CD14-positive monocyte (primary cell): ENCODE measurements around the gene CCDC3. TPM values are rescaled to one million over a fixed set of nuclear protein-coding genes. Genes with fewer than 3 reads are reported as not detected.

Experiments
- DNase-seq, 3 donors: peaks; one replicate each; pipeline ENCODE4 v3.0.0-alpha.2; 2011 to 2022
- H2AFZ ChIP-seq: 2 replicates; pipeline ENCODE4 v1.6.0; 2012; ENCODE audit warnings: mild to moderate bottlenecking, low read depth, low read length, inconsistent platforms; ENCODE audit not compliant: insufficient read depth, poor library complexity, severe bottlenecking
- H3K27ac ChIP-seq, 2 donors: 1 replicate in 1 of 2; 2 replicates in 1 of 2; pipeline ENCODE4 v1.5.1; 2012 to 2013; ENCODE audit warnings: low read length in 2 of 2, control low read depth in 1 of 2, inconsistent platforms in 1 of 2, low read depth in 1 of 2, mild to moderate bottlenecking in 1 of 2
- H3K27me3 ChIP-seq, 2 donors: one replicate each; pipeline versions ENCODE4 v1.6.0 to v1.6.1; 2011 to 2013; ENCODE audit warnings: low read length in 2 of 2; ENCODE audit not compliant: control insufficient read depth in 2 of 2, insufficient read depth in 2 of 2
- H3K36me3 ChIP-seq, 2 donors: replicated peaks in 1 of 2; 1 replicate in 1 of 2; 2 replicates in 1 of 2; pipeline versions ENCODE4 v1.5.1 to v1.6.1; 2012 to 2013; ENCODE audit warnings: low read length in 2 of 2, control low read depth in 1 of 2, inconsistent platforms in 1 of 2, mild to moderate bottlenecking in 1 of 2; ENCODE audit not compliant: insufficient read depth in 2 of 2, control insufficient read depth in 1 of 2
- H3K4me1 ChIP-seq, 2 donors: 1 replicate in 1 of 2; 2 replicates in 1 of 2; pipeline versions ENCODE4 v1.5.1 to v1.6.1; 2012 to 2013; ENCODE audit warnings: low read length in 2 of 2, control low read depth in 1 of 2, inconsistent platforms in 1 of 2, mild to moderate bottlenecking in 1 of 2, moderate library complexity in 1 of 2; ENCODE audit not compliant: insufficient read depth in 2 of 2, control insufficient read depth in 1 of 2
- H3K4me2 ChIP-seq: replicated peaks from 2 replicates; pipeline ENCODE3; 2012; ENCODE audit warnings: low read length, moderate library complexity, mild to moderate bottlenecking; ENCODE audit not compliant: poor library complexity, severe bottlenecking; ENCODE audit errors: extremely low read depth
- H3K4me3 ChIP-seq, 3 experiments: fragments of 200-600 bp in 1 of 3; sonication (generic) in 1 of 3; replicated peaks in 1 of 3; 1 replicate in 2 of 3; 2 replicates in 1 of 3; pipeline ENCODE4 v1.5.1; 2011 to 2013; ENCODE audit warnings: low read length in 3 of 3, mild to moderate bottlenecking in 3 of 3, control low read depth in 2 of 3, low read depth in 2 of 3, inconsistent platforms in 1 of 3, moderate library complexity in 1 of 3
- H3K79me2 ChIP-seq: 2 replicates; pipeline ENCODE4 v1.6.0; 2012; ENCODE audit warnings: mild to moderate bottlenecking, control low read depth, inconsistent platforms, low read length, moderate library complexity; ENCODE audit not compliant: insufficient read depth
- H3K9ac ChIP-seq: 2 replicates; pipeline ENCODE4 v1.6.0; 2017; ENCODE audit warnings: low read length, mild to moderate bottlenecking; ENCODE audit not compliant: insufficient read depth, poor library complexity, severe bottlenecking
- H3K9me3 ChIP-seq, 2 donors: replicated peaks in 1 of 2; 1 replicate in 1 of 2; 2 replicates in 1 of 2; pipeline versions ENCODE4 v1.5.1 to v1.6.1; 2012 to 2013; ENCODE audit warnings: low read length in 2 of 2, control low read depth in 1 of 2; ENCODE audit not compliant: control insufficient read depth in 1 of 2, insufficient read depth in 1 of 2
- H4K20me1 ChIP-seq: 2 replicates; pipeline ENCODE4 v1.6.0; 2012; ENCODE audit warnings: mild to moderate bottlenecking, low read length, control low read depth, moderate library complexity; ENCODE audit not compliant: insufficient read depth
- H3K27ac Mint-ChIP-seq, 7 donors: one replicate each; pipeline ENCODE4 v1.8.0; 2020; ENCODE audit warnings: mild to moderate bottlenecking in 7 of 7, mixed read lengths in 7 of 7, moderate library complexity in 6 of 7, inconsistent platforms in 2 of 7
- H3K27me3 Mint-ChIP-seq, 3 donors: one replicate each; pipeline ENCODE4 v1.8.0; 2021 to 2022; ENCODE audit warnings: low read depth in 3 of 3, mild to moderate bottlenecking in 3 of 3, mixed read lengths in 3 of 3, moderate library complexity in 3 of 3, inconsistent platforms in 1 of 3
- H3K36me3 Mint-ChIP-seq, 2 donors: one replicate each; pipeline ENCODE4 v1.8.0; 2020; ENCODE audit warnings: mixed read lengths in 2 of 2, inconsistent platforms in 1 of 2, mild to moderate bottlenecking in 1 of 2
- H3K4me1 Mint-ChIP-seq: one replicate; pipeline ENCODE4 v1.8.0; 2020; ENCODE audit warnings: mild to moderate bottlenecking, mixed read lengths
- H3K4me3 Mint-ChIP-seq, 2 donors: one replicate each; pipeline ENCODE4 v1.8.0; 2020; ENCODE audit warnings: mild to moderate bottlenecking in 2 of 2, mixed read lengths in 2 of 2, moderate library complexity in 1 of 2
- H3K9me3 Mint-ChIP-seq, 7 donors: one replicate each; pipeline ENCODE4 v1.8.0; 2020 to 2022; ENCODE audit warnings: mixed read lengths in 7 of 7, mild to moderate bottlenecking in 6 of 7, moderate library complexity in 6 of 7, inconsistent platforms in 2 of 7
- CTCF ChIP-seq: fragments of 200-600 bp; IDR thresholded peaks from one replicate; pipeline ENCODE4 v1.8.0; 2022; ENCODE audit warnings: antibody characterized with exemption, mild to moderate bottlenecking
- WGBS: methylation state at CpG from one replicate; pipeline ENCODE4 v1.1.5; 2013; ENCODE audit warnings: missing lambda C conversion rate; ENCODE audit not compliant: insufficient coverage; 5-methylcytosine and 5-hydroxymethylcytosine counted together
- intact Hi-C, 2 donors: fragments of 100-400 bp; cut with micrococcal nuclease; formaldehyde crosslinking; loops; one replicate each; pipeline versions ENCODE4 v1.15.0 to v1.15.1; 2023
- polyA plus RNA-seq, 3 donors: library from polyadenylated mRNA; depleted of rRNA in 1 of 3; unstranded in 2 of 3; stranded (reverse) in 1 of 3; fragments of 300-500 nt in 2 of 3; fragments of >200 nt in 1 of 3; fragmentation: Illumina TruSeq in 2 of 3; gene quantifications; 1 replicate in 2 of 3; 2 replicates in 1 of 3; pipeline ENCODE4 v1.2.3, GENCODE V29; 2012 to 2021

Gene CCDC3
- polyA plus RNA-seq, 3 donors: not detected

- Histone ChIP-seq H3K4me2 (no peak overlapping the region), H4K20me1 (no peaks in the 10 kb centered on the region), H3K27ac (no peak overlapping the region), H3K9me3 (no peaks in the 10 kb centered on the region), H3K36me3 (no peaks in the 10 kb centered on the region), H3K27me3 (peaks cover 7 to 12% of the 10 kb centered on the region in 2 donors), H3K79me2 (no peaks in the 10 kb centered on the region), H3K4me3 (no peak overlapping the region), H3K9ac (no peak overlapping the region), H2AFZ (no peak overlapping the region), H3K4me1 (no peaks in the 10 kb centered on the region)
- H3K27me3 Mint-ChIP-seq: peaks cover 9 to 17% (median 12%) of the 10 kb centered on the region in 3 donors
- WGBS: 90% methylated on average over 5 of the region's 8 CpGs
- no peaks in the 10 kb centered on the region for H3K36me3 Mint-ChIP-seq
- intact Hi-C loops: no loop called here
- H3K4me1 Mint-ChIP-seq: no peaks in the 10 kb centered on the region
- TF ChIP-seq CTCF: no peak
- H3K9me3 Mint-ChIP-seq: peaks cover 0 to 7% (median 0%) of the 10 kb centered on the region in 7 donors
- H3K27ac Mint-ChIP-seq: no peak overlapping the region
- H3K4me3 Mint-ChIP-seq: no peak overlapping the region
- DNase-seq: no peak
These were observed 6.1 kb downstream of the CCDC3 start for GRCh38 chr10:12995425-12995861.

- no peaks in the 10 kb centered on the region for H3K36me3 ChIP-seq
- no peaks in the 10 kb centered on the region for H3K79me2 ChIP-seq
- Mint-ChIP-seq H3K4me1 (no peaks in the 10 kb centered on the region), H3K27me3 (peaks cover 0 to 2% (median 1%) of the 10 kb centered on the region in 3 donors), H3K9me3 (peaks cover 0 to 3% (median 0%) of the 10 kb centered on the region in 7 donors), H3K4me3 (no peak overlapping the region), H3K27ac (no peak overlapping the region), H3K36me3 (no peaks in the 10 kb centered on the region)
- H3K4me3 ChIP-seq: no peak overlapping the region
- H3K4me2 ChIP-seq: no peak overlapping the region
- intact Hi-C loops: no loop called here
- no peaks in the 10 kb centered on the region for H3K27me3 ChIP-seq
- H3K9ac ChIP-seq: no peak overlapping the region
- no peaks in the 10 kb centered on the region for H3K4me1 ChIP-seq
- no peak overlapping the region for H2AFZ ChIP-seq
- no peak for DNase-seq
- H4K20me1 ChIP-seq: no peaks in the 10 kb centered on the region
- WGBS: no CpG with 5 or more reads among the region's 8 CpGs
- H3K27ac ChIP-seq: no peak overlapping the region
- no peak for TF ChIP-seq CTCF
- H3K9me3 ChIP-seq: no peaks in the 10 kb centered on the region
These were observed 7.9 kb downstream of the CCDC3 start for GRCh38 chr10:12993595-12993994.
